Measurements from ENCODE around the gene CUTA. TPM values are rescaled to one million over a fixed set of nuclear protein-coding genes. Genes with fewer than 3 reads are reported as not detected.
A peak's percentile ranks its signal among the peaks of the same experiment; 100 is the strongest.

The CUTA gene
- polyA plus RNA-seq, 1 experiment: 298 TPM

- CTCF ChIA-PET: interaction anchor here (0.8 to 2.5 kb wide), 4 partner anchors 10 to 171 kb away, joined by 3 to 15 read pairs (median 4); no protein-coding TSS in a partner anchor
- DNase-seq (ENCODE audit: low read depth, low spot score): no peak
- peak overlapping the region; percentile 51 for H3K4me3 ChIP-seq (ENCODE audit: low read depth, low read length)
- POLR2A ChIA-PET: interaction anchor here (0.5 to 1.0 kb wide), 3 partner anchors 36 to 447 kb away, joined by 3 to 6 read pairs (median 4); partner anchors contain the start of gene ZBTB9
- TF ChIP-seq CTCF (IDR thresholded peaks at IDR 0.05; ENCODE audit: low read depth, low read length): no peak
- H3K9me3 ChIP-seq (ENCODE audit: control insufficient read depth, insufficient read depth, low read length): no peaks in the 10 kb centered on the region
- H3K27me3 ChIP-seq (ENCODE audit: control insufficient read depth, insufficient read depth, low read length): no peaks in the 10 kb centered on the region
- peak overlapping the region; percentile 95 for H3K27ac ChIP-seq (ENCODE audit: low read depth, low read length)
Measured at GRCh38 chr6:33418690-33419291, 884 bp upstream of the CUTA start.

- Histone ChIP-seq H3K27ac (ENCODE audit: low read depth, low read length) (peak overlapping the region; percentile 97), H3K9me3 (ENCODE audit: control insufficient read depth, insufficient read depth, low read length) (no peaks in the 10 kb centered on the region), H3K4me3 (ENCODE audit: low read depth, low read length) (peak overlapping the region; percentile 93), H3K27me3 (ENCODE audit: control insufficient read depth, insufficient read depth, low read length) (no peaks in the 10 kb centered on the region)
- ChIA-PET POLR2A (interaction anchor here (1.3 to 1.7 kb wide), 2 partner anchors 14 to 37 kb away, joined by 5 to 6 read pairs; partner anchors contain the start of gene ZBTB9), CTCF (interaction anchor here (0.6 to 2.5 kb wide), 5 partner anchors 9 to 109 kb away, joined by 3 to 15 read pairs (median 3); no protein-coding TSS in a partner anchor)
- DNase-seq (ENCODE audit: low read depth, low spot score): peak; percentile 66
- TF ChIP-seq CTCF (IDR thresholded peaks at IDR 0.05; ENCODE audit: low read depth, low read length): no peak
Measured at GRCh38 chr6:33417128-33417902, 592 bp downstream of the CUTA start.

- no peak for DNase-seq (ENCODE audit: low read depth, low spot score)
- H3K9me3 ChIP-seq (ENCODE audit: control insufficient read depth, insufficient read depth, low read length): no peaks in the 10 kb centered on the region
- TF ChIP-seq CTCF (IDR thresholded peaks at IDR 0.05; ENCODE audit: low read depth, low read length): no peak
- ChIA-PET CTCF (interaction anchor here (1.1 to 1.9 kb wide), 2 partner anchors 10 kb away, joined by 3 to 6 read pairs; no protein-coding TSS in a partner anchor), POLR2A (interaction anchor here (0.6 to 1.7 kb wide), 3 partner anchors 14 to 91 kb away, joined by 3 to 6 read pairs (median 5); partner anchors contain the start of gene ZBTB9)
- peak overlapping the region; percentile 93 for H3K4me3 ChIP-seq (ENCODE audit: low read depth, low read length)
- no peaks in the 10 kb centered on the region for H3K27me3 ChIP-seq (ENCODE audit: control insufficient read depth, insufficient read depth, low read length)
- H3K27ac ChIP-seq (ENCODE audit: low read depth, low read length): peak overlapping the region; percentile 97
Measured at GRCh38 chr6:33416386-33417127, 1.4 kb downstream of the CUTA start.

DNA sequence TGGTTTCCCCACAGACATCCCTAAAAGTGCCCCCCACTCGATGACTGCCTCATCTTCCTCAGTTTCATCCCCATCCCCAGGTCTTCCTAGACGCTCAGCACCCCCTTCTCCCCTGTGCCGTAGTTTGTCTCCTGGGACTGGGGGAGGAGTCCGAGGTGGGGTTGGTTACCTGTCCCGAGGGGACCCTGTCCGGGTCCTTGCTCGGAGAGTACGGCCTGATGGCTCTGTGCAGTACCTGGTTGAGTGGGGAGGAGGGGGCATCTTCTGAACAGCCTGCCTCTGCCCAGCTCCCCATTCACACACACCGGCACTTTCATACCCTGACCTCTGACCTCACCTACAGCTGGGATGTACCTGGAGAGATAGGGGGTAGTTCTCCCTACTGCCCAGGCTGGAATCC is 2.1 kb downstream of the CUTA start:
- H3K27me3 ChIP-seq (ENCODE audit: control insufficient read depth, insufficient read depth, low read length): no peaks in the 10 kb centered on the region
- POLR2A ChIA-PET: interaction anchor here (1.7 kb wide), 1 partner anchor 38 kb away, joined by 5 read pairs; the partner anchor contains the start of gene ZBTB9
- peak overlapping the region; percentile 93 for H3K4me3 ChIP-seq (ENCODE audit: low read depth, low read length)
- no peak for DNase-seq (ENCODE audit: low read depth, low spot score)
- no peak for TF ChIP-seq CTCF (IDR thresholded peaks at IDR 0.05; ENCODE audit: low read depth, low read length)
- CTCF ChIA-PET: interaction anchor here (1.1 kb wide), 1 partner anchor 11 kb away, joined by 3 read pairs; no protein-coding TSS in a partner anchor
- H3K27ac ChIP-seq (ENCODE audit: low read depth, low read length): peak overlapping the region; percentile 52
- H3K9me3 ChIP-seq (ENCODE audit: control insufficient read depth, insufficient read depth, low read length): no peaks in the 10 kb centered on the region

All from AG04450 (cell line).